Activated naive CD8-positive, alpha-beta T cell treated with anti-CD3 and anti-CD28 coated beads, Interleukin-2, amount 50 U/mL, for 24 hours (primary cell): ENCODE results near the gene PACC1.
"Not testable (repeated sequence)": the region's sequence is repeated elsewhere in the genome, so short reads cannot be mapped to it uniquely, and the experiment has no call there.

ENCODE experiments used
- ATAC-seq: fragments of 150-1000 bp; cut with Tn5 transposase; one replicate; pipeline ENCODE4 v1.10.0; 2021
- DNase-seq: peaks from one replicate; pipeline ENCODE4 v3.0.0; 2021
- H3K27ac Mint-ChIP-seq: one replicate; pipeline ENCODE4 v1.8.0; 2021; ENCODE audit warnings: mild to moderate bottlenecking, mixed read lengths
- H3K27me3 Mint-ChIP-seq: one replicate; pipeline ENCODE4 v1.8.0; 2021; ENCODE audit warnings: mixed read lengths
- H3K36me3 Mint-ChIP-seq: one replicate; pipeline ENCODE4 v1.8.0; 2021; ENCODE audit warnings: low read depth, mixed read lengths
- H3K4me1 Mint-ChIP-seq: one replicate; pipeline ENCODE4 v1.8.0; 2021; ENCODE audit warnings: mixed read lengths
- H3K4me3 Mint-ChIP-seq: one replicate; pipeline ENCODE4 v1.8.0; 2021; ENCODE audit warnings: mild to moderate bottlenecking, moderate library complexity, mixed read lengths
- H3K9me3 Mint-ChIP-seq: one replicate; pipeline ENCODE4 v1.8.0; 2021; ENCODE audit warnings: mixed read lengths

The PACC1 gene

DNA sequence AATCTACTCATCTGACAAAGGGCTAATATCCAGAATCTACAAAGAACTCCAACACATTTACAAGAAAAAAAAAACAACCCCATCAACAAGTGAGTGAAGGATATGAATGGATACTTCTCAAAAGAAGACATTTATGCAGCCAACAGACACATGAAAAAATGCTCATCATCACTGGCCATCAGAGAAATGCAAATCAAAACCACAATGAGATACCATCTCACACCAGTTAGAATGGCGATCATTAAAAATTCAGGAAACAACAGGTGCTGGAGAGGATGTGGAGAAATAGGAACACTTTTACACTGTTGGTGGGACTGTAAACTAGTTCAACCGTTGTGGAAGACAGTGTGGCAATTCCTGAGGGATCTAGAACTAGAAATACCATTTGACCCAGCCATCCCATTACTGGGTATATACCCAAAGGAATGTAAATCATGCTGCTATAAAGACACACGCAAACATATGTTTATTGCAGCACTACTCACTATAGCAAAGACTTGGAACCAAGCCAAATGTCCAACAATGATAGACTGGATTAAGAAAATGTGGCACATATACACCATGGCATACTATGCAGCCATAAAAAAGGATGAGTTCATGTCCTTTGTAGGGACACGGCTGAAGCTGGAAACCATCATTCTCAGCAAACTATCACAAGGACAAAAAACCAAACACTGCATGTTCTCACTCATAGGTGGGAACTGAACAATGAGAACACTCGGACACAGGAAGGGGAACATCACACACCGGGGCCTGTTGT, 18.8 kb downstream of the PACC1 start:
- ATAC-seq, H3K4me1 Mint-ChIP-seq, H3K27me3 Mint-ChIP-seq, H3K27ac Mint-ChIP-seq, DNase-seq, H3K4me3 Mint-ChIP-seq, H3K9me3 Mint-ChIP-seq: not testable (repeated sequence)
- peaks cover 72% of the 10 kb centered on the region for H3K36me3 Mint-ChIP-seq

DNA sequence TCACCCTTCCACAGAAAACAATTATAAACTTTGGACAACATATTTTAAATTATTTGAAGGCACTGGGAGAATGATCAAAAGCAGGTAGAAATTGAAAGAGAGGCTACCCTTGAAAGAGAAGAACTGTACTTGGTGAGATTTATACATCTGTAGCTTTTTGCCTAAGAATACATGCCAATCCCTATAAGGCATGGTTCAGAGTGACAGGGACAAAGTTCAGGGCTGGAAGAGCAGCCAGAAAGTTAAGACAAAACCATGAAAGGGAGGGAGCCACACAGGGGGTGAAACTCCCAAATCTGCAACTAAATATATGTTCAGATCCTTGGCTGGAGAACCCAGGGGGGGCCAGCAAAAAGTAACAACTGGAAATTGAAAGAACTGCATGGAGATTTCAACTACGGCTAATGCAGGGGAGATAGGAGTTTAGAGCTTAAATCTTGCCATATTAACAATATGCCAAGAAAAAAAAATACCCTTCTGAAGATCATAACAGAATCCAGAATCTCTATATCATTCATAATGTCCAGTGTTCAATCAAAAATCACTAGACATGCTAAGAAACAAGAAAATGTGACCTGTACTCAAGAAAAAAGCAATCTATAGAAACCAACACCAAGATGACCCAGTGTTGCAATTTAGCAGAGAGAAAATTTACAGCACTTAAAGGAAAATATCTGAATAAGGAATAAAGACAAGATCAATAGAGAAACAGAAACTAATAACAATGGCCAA, 25.5 kb downstream of the PACC1 start:
- DNase-seq, result no peak
- H3K4me1 Mint-ChIP-seq, result peaks cover 9% of the 10 kb centered on the region
- no peak overlapping the region for H3K27ac Mint-ChIP-seq
- no peak overlapping the region for H3K4me3 Mint-ChIP-seq
- peaks cover 54% of the 10 kb centered on the region for H3K36me3 Mint-ChIP-seq
- peaks cover 8% of the 10 kb centered on the region for H3K9me3 Mint-ChIP-seq
- no peaks in the 10 kb centered on the region for H3K27me3 Mint-ChIP-seq
- no peak for ATAC-seq

DNA sequence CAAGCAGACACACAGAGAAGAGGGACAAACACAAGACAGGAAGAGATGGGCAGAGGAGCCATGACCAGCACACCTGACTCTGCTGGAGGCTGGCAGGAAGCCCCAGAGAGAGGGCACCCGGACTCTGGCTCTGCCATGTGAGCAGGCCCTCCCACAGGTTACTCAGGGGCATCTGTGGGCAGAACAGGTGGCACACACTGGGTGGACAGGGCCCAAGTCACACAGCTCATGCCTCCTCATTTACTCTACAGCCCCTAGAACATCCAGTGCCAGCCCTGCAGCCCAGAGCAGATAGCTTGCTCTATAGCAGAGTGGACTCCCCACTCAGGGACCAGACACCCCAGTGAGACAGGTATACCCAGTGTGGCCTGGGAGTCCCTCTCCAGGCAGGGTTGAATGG, 28.7 kb downstream of the PACC1 start:
- DNase-seq (no peak), ATAC-seq (no peak)
- H3K27ac Mint-ChIP-seq, result no peak overlapping the region
- peaks cover 38% of the 10 kb centered on the region for H3K36me3 Mint-ChIP-seq
- no peaks in the 10 kb centered on the region for H3K9me3 Mint-ChIP-seq
- H3K4me1 Mint-ChIP-seq, result peaks cover 2% of the 10 kb centered on the region
- no peaks in the 10 kb centered on the region for H3K27me3 Mint-ChIP-seq
- H3K4me3 Mint-ChIP-seq, result no peak overlapping the region

- Mint-ChIP-seq H3K9me3 (no peaks in the 10 kb centered on the region), H3K27me3 (no peaks in the 10 kb centered on the region), H3K27ac (no peak overlapping the region), H3K4me1 (no peaks in the 10 kb centered on the region), H3K4me3 (no peak overlapping the region), H3K36me3 (peaks cover 44% of the 10 kb centered on the region)
- DNase-seq (no peak), ATAC-seq (no peak)
These were observed 33.2 kb downstream of the PACC1 start for GRCh38 chr1:212381397-212382035.

DNA sequence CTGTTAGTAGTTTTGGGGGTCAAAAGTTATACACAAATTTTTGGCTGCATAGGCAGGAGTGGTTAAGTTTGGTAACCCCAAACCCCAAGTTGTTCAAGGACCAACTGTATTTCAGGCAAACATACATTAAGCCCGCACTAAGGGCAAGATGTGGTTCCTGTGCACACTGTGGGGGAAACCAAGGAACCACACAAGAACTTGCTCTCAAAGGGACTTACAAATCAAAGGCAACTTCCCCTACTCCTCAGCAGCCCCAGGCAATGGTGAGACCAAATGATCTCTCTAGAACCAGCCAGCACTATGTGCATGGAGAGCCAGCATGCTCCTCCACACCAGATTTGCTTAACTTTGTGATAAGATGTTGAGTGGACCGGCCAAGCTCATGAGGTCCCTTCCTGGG, 35.3 kb downstream of the PACC1 start:
- H3K4me3 Mint-ChIP-seq, result no peak overlapping the region
- DNase-seq (no peak), ATAC-seq (no peak)
- H3K27me3 Mint-ChIP-seq, result no peaks in the 10 kb centered on the region
- H3K9me3 Mint-ChIP-seq, result no peaks in the 10 kb centered on the region
- peaks cover 37% of the 10 kb centered on the region for H3K36me3 Mint-ChIP-seq
- no peak overlapping the region for H3K27ac Mint-ChIP-seq
- H3K4me1 Mint-ChIP-seq, result no peaks in the 10 kb centered on the region

DNA sequence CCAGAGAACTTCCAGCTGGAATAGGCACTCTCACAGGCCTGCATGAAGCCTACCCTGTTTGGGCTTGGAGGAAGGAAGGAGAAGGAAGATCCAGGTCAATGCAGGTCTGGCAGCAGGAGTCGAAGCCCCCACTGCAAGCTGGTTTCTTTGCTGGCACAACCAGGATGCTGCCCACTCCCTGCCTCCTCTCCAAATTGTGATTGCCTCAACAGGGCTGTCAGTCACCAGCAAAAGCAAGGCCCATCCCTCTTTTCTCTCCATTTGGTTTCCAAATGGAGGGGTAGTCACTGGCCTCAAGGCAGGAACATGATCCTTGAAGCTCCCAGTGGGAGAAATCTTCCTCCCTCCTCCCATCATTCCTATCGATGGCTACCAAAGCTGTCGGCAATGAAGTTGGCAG, 37.0 kb downstream of the PACC1 start:
- no peak for DNase-seq
- peaks cover 45% of the 10 kb centered on the region for H3K36me3 Mint-ChIP-seq
- no peaks in the 10 kb centered on the region for H3K27me3 Mint-ChIP-seq
- ATAC-seq, result no peak
- H3K4me3 Mint-ChIP-seq, result no peak overlapping the region
- H3K27ac Mint-ChIP-seq, result no peak overlapping the region
- no peaks in the 10 kb centered on the region for H3K9me3 Mint-ChIP-seq
- no peaks in the 10 kb centered on the region for H3K4me1 Mint-ChIP-seq

DNA sequence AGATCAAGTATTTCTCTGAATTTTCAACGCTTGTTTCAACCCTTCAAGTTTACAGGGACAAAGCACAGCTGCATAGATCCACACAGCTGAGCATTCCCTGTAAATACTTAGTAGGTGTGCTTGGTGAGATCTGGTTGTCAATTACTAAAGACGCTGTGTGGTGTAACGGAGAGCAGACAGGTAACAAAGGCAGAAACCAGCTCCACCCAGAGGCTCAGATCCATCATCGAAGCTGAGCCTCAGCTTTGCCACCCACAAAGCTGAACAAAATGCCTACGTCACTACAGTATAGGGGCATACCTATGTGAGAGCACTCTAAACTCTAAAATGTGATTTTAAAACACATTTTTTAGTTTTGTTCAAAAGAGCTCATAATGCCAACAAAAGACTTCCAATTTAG, 38.7 kb downstream of the PACC1 start:
- DNase-seq, result no peak
- ATAC-seq, result no peak
- H3K4me3 Mint-ChIP-seq, result no peak overlapping the region
- peaks cover 58% of the 10 kb centered on the region for H3K36me3 Mint-ChIP-seq
- H3K27me3 Mint-ChIP-seq, result no peaks in the 10 kb centered on the region
- H3K27ac Mint-ChIP-seq, result no peak overlapping the region
- H3K4me1 Mint-ChIP-seq, result no peaks in the 10 kb centered on the region
- H3K9me3 Mint-ChIP-seq, result no peaks in the 10 kb centered on the region

DNA sequence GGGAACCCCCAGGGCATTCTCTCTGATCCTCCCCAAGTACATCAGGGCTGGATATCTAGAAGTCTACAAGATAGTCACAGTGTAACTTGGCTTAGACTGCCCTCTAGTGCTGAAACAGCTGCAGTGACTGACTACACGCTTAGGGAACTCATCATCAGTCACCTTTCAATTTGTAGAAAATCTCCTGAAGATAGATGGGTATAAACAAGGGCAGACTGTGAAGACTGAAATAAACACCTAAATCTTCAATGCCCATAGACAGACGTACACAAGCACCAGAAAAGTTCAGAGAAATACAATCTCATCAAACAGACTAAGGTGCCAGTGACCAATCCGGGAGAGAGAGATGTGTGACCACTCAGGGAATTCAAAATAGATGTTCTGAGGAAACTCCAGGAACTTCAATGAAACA, 46.6 kb downstream of the PACC1 start:
- Mint-ChIP-seq H3K36me3 (peaks cover 52% of the 10 kb centered on the region), H3K9me3 (no peaks in the 10 kb centered on the region), H3K4me1 (no peaks in the 10 kb centered on the region), H3K27ac (no peak overlapping the region), H3K27me3 (no peaks in the 10 kb centered on the region), H3K4me3 (no peak overlapping the region)
- DNase-seq, result peak; percentile 38
- peak; percentile 89 for ATAC-seq

GRCh38 chr1:212367474-212368072, 47.1 kb downstream of the PACC1 start:
- no peaks in the 10 kb centered on the region for H3K4me1 Mint-ChIP-seq
- no peaks in the 10 kb centered on the region for H3K27me3 Mint-ChIP-seq
- ATAC-seq (no peak), DNase-seq (no peak)
- no peak overlapping the region for H3K4me3 Mint-ChIP-seq
- H3K9me3 Mint-ChIP-seq, result no peaks in the 10 kb centered on the region
- H3K36me3 Mint-ChIP-seq, result peaks cover 47% of the 10 kb centered on the region
- peak overlapping the region; percentile 60 for H3K27ac Mint-ChIP-seq

GRCh38 chr1:212366901-212367300, 47.8 kb downstream of the PACC1 start:
- ATAC-seq (no peak), DNase-seq (no peak)
- H3K9me3 Mint-ChIP-seq, result no peaks in the 10 kb centered on the region
- no peak overlapping the region for H3K4me3 Mint-ChIP-seq
- peaks cover 40% of the 10 kb centered on the region for H3K36me3 Mint-ChIP-seq
- no peaks in the 10 kb centered on the region for H3K4me1 Mint-ChIP-seq
- no peaks in the 10 kb centered on the region for H3K27me3 Mint-ChIP-seq
- H3K27ac Mint-ChIP-seq, result peak overlapping the region; percentile 60

GRCh38 chr1:212364985-212365384, 49.7 kb downstream of the PACC1 start:
- Mint-ChIP-seq H3K4me1 (peaks cover 5% of the 10 kb centered on the region), H3K9me3 (no peaks in the 10 kb centered on the region), H3K36me3 (peaks cover 37% of the 10 kb centered on the region), H3K27ac (peak overlapping the region; percentile 40), H3K4me3 (no peak overlapping the region), H3K27me3 (no peaks in the 10 kb centered on the region)
- ATAC-seq, result no peak
- DNase-seq, result no peak

DNA sequence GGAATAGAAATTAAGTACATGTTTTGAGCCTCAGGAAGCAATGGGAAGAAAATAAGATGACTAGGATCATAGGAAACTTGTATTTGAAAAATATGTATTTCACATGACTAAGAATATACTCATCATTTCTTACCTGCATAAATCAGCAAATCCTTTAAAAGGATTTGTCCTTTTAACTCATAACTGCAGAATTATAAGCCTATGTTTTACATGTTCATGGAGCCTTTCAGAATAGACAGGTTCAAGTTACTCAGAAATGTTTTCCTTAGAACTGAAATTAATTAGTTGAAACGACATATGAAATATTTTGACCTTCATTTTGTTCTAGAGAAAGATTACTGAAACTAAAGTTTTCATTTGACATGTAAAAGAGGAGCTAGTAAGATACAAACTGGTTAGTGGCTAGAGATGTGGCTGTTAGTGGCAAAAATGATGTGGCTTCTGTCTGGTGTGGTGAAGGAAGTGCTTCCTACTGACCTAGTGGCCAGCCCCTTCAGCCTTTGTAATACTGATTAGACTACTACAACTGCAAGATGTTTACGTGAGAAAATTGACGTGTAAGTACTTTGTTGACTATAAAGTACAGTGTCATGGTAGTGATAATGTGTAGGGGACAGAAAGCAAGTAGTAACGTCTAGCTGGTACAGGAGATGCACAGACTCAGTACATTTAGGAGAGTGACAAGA, 54.7 kb downstream of the PACC1 start:
- Mint-ChIP-seq H3K4me3 (no peak overlapping the region), H3K27me3 (no peaks in the 10 kb centered on the region), H3K27ac (peak overlapping the region; percentile 54)

GRCh38 chr1:212355230-212355969, 59.3 kb downstream of the PACC1 start:
- DNase-seq (no peak), ATAC-seq (no peak)
- no peaks in the 10 kb centered on the region for H3K9me3 Mint-ChIP-seq
- H3K4me3 Mint-ChIP-seq, result no peak overlapping the region
- H3K4me1 Mint-ChIP-seq, result peaks cover 9% of the 10 kb centered on the region
- no peaks in the 10 kb centered on the region for H3K27me3 Mint-ChIP-seq
- peaks cover 27% of the 10 kb centered on the region for H3K36me3 Mint-ChIP-seq
- no peak overlapping the region for H3K27ac Mint-ChIP-seq

More for the DNA sequence above, 54.7 kb downstream of the PACC1 start:
- DNase-seq (peak; percentile 9), ATAC-seq (peak; percentile 71)
- peaks cover 28% of the 10 kb centered on the region for H3K36me3 Mint-ChIP-seq
- H3K9me3 Mint-ChIP-seq, result no peaks in the 10 kb centered on the region
- H3K4me1 Mint-ChIP-seq, result peaks cover 10% of the 10 kb centered on the region

DNA sequence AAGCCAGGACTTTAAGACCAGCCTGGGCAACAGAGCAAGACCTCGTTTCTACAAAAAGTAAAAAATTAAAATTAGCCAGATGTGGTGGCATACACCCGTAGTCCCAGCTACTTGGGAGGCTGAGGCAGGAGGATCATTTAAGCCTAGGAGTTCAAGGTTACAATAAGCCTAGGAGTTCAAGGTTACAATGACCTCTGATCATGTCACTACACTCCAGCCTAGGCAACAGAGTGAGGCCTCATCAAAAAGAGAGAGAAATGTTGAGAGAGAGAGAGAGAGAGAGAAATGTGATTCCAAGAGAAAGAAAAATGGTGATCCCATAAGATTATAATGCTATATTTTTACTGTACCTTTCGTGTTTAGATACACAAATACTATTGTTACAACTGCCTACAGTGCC, 60.2 kb downstream of the PACC1 start:
- Mint-ChIP-seq H3K27me3 (no peaks in the 10 kb centered on the region), H3K36me3 (peaks cover 23% of the 10 kb centered on the region)

More for the DNA sequence above, 60.2 kb downstream of the PACC1 start:
- Mint-ChIP-seq H3K9me3 (no peaks in the 10 kb centered on the region), H3K27ac (no peak overlapping the region), H3K4me1 (no peaks in the 10 kb centered on the region), H3K4me3 (no peak overlapping the region)
- ATAC-seq (no peak), DNase-seq (no peak)
